NK-92 (cell line): ENCODE results near the gene CUL9.

Experiments
- DNase-seq: peaks from one replicate; lab custom pipeline; 2025; ENCODE audit not compliant: unreplicated experiment; lab: John Stamatoyannopoulos, UW

Gene CUL9

DNA sequence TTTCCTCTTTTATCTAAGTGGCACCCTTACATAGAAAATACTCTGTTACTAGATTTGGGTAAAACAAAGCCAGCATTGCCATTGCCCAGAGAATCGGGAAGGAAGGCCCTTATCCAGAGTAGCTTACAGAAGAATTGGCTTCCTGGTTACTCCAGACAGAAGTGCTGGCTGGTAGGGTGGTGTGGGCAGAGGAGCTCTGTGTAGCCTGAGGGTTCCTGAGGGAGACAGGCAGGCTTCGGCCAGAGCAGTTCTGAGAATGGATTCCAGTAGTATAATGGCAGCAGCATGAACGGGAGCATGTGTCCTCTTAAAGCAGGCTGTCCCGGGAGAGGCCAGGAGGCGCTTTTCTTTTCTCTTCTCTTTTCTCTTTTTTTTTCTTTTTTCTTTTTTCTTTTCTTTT is 11.9 kb downstream of the CUL9 start:
- no peak for DNase-seq

DNA sequence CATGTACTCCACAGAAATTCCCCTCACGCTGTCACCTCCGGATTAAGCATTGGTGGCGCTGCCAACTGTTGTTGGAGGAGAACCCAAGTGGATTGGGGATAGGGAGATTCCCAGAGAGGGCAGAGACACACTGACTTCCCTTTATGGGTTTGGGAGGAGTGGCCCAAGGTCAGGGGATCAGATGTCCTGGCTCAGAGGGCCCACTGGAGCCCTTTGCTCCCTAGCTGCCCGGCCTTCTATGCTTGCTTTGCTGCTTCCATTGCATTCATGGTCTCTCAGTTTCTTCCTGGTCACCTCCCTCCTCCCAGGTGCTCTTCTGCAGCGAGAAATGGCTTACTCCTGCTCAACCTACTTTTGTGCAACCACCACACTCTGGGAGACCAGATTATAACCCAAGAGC is 14.3 kb downstream of the CUL9 start:
- no peak for DNase-seq

DNA sequence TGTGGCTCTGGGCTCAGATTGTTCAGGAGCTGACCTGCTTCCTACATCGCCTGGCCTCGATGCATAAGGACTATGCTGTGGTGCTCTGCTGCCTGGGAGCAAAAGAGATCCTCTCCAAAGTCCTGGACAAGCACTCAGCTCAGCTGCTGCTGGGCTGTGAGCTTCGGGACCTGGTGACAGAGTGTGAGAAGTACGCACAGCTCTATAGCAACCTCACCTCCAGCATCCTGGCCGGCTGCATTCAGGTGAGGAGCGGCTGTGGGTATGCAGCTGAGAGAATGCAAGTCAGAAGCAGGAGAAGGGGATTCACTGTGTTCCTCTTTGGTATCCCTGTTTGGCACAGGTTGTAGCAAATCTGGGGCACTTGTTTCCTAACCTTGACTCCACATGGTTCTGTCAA is 17.9 kb downstream of the CUL9 start:
- DNase-seq: no peak

DNA sequence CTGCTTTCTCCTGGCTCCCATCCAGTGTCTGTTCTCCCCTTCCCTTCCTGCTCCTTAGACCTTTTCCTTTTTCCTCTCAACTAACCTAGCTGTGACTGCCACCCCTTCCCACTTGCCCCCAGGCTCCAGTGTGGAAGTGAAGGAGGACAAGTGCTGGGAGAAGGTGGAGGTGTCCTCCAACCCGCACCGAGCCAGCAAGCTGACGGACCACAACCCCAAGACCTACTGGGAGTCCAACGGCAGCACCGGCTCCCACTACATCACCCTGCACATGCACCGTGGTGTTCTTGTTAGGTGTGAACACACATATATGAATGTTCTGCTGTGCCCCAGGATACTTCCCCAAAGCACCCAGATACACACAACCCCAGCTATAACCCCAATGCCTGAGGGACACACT is 18.5 kb downstream of the CUL9 start:
- DNase-seq: no peak

DNA sequence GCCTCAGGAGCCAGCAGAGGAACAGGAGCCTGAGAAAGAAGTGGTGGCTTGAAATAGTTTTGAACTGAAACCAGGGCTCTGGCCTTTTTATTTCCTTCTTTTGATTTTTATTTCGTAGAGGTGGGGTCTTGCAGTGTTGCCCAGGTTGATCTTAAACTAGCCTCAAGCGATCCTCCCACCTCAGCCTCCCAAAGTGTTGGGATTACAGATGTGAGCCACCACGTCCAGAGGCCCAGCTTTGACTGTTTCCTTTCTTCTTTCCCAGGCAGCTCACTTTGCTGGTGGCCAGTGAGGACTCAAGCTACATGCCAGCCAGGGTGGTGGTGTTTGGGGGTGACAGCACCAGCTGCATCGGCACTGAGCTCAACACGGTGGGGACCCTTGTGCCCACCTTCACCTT is 20.5 kb downstream of the CUL9 start:
- DNase-seq: no peak

DNA sequence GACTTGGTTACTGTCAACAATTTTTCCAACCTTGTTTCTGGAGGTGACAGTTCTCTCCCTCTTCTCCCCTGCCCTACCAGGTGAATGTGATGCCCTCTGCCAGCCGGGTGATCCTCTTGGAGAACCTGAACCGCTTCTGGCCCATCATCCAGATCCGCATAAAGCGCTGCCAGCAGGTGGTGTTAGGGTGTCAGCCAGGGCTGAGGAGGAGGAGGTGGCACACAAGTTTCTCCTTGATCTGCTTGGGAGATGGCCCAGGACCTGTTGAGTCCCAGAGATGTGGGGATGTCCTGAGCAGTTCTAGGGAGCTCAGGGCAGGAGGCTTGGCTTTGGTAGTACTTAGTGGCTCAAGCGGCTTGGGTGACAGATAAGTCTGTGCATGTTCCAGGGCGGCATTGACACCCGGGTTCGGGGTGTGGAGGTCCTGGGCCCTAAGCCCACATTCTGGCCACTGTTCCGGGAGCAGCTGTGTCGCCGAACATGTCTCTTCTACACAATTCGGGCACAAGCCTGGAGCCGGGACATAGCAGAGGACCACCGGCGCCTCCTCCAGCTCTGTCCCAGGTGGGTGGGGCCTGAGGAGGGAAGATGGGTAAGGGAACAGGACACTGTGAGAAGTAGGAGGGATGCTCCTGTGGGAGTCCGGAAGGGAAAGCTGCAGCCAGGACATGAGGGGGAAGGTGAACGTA is 21.2 kb downstream of the CUL9 start:
- no peak for DNase-seq

DNA sequence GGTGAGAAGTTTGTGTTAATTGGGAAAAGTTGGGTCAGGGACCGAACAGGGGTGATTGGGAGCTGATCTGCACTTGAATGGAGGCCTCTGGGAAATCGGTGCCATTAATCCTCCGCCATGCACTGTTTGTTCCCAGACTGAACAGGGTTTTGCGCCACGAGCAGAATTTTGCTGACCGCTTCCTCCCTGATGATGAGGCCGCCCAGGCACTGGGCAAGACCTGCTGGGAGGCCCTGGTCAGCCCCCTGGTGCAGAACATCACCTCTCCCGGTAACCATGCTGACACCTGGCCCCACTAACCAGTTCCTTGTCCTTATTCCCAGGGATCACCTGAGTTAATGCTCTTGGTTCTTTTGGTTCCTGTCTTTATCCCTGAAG is 21.7 kb downstream of the CUL9 start:
- DNase-seq: no peak

DNA sequence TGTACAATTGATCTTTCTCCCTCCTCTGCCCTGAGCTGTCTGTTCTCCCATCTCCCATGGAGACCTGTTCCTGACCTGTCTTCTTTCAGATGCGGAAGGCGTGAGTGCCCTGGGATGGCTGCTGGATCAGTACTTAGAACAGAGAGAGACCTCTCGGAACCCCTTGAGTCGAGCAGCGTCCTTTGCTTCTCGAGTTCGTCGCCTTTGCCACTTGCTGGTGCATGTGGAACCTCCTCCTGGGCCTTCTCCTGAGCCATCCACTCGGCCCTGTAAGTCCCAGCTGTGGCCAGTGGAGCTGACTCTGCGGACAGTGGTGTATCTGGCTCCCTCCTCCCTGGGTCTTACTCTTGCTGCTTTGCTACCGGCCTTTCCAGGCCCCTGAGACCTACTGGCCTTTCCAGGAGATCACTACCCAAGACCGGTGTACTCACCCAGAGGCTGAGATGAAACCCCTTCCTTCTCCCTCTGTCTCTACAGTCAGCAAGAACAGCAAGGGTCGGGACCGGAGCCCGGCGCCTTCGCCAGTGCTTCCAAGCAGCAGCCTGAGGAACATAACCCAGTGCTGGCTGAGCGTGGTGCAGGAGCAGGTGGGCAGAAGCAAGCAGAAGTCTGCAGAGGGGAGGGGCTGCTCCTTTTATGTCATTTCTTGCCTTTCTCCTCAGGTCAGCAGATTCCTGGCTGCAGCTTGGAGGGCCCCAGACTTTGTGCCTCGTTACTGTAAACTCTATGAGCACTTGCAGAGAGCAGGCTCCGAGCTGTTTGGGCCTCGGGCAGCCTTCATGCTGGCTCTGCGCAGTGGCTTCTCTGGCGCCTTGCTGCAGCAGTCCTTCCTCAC is 22.5 kb downstream of the CUL9 start:
- DNase-seq: no peak

DNA sequence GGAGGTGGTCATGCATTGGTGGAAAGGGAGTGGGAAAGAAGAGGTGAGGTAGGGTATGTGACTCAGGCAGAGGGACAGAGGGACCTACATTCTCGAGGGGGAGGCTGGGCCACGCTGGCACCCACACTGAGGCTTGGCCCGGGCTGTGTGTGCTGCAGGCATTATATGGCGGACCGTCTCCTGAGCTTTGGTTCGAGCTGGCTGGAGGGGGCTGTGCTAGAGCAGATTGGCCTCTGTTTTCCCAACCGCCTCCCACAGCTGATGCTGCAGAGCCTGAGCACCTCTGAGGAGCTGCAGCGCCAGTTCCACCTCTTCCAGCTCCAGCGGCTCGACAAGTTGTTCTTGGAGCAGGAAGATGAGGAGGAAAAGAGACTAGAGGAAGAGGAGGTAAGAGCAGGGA is 23.9 kb downstream of the CUL9 start:
- no peak for DNase-seq

DNA sequence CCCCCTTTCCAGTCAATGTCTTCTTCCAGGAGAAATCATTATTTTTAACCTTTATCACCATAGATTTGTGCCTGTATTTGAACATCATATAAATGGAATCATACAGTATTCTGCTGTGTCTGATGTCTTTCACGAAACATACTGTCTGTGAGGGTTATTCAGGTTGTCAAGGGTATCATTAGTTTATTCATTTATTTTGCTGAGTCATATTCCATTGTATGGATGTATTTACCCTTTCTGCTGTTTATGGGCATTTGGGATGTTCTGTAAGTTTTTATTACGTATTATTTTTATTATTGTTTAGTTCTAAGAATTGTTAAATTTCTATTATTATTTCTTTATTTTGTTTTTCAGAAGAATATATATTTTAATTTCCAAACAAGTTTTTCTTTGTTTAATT is 25.3 kb downstream of the CUL9 start:
- DNase-seq: no peak

DNA sequence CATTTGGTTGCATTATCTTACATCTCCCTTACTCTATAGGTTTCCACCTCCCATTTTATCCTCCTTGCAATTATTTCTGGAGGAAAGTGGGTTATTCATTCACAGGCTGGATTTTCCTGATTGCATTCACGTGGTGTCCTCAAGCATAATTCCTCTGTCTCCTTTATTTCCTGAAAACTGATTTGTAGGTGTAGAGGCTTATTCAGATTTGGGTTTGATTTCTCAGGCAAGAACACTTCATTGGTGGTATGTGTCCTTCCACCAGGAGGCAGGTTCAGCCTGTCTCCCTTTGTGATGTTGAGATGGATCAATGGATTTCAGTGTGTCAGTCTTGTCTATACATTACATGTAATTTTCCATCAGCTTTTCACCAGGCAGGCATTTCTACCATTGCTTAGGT is 30.0 kb downstream of the CUL9 start:
- no peak for DNase-seq

DNA sequence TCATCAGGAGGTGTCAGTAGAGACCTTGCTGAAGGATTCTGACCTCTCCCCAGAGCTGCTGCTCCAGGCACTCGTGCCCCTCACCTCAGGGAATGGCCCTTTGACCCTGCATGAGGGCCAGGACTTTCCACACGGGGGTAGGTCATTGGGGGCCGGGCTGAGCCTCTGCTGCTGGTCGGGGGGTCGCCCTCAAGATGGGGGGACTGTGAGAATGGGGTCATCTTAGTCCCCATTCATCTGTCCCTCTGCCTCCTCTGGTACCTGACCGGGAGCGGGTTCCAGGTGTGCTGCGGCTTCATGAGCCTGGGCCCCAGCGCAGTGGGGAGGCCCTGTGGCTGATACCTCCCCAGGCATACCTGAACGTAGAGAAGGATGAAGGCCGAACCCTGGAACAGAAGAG is 31.4 kb downstream of the CUL9 start:
- DNase-seq: no peak

DNA sequence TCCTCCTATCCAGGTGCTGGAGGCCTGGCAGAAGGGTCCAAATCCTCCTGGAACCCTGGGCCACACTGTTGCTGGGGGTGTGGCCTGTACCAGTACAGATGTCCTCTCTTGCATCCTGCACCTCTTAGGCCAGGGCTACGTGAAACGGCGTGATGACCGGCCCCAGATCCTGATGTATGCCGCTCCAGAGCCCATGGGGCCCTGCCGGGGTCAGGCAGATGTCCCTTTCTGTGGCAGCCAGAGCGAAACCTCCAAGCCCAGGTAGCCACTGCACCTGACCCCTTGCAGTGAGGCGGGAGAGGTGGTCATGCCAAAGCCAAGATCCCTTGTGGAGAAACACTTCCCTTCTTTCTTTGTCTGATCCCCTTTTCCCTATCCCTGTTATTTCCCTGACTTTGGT is 33.1 kb downstream of the CUL9 start:
- DNase-seq: no peak

DNA sequence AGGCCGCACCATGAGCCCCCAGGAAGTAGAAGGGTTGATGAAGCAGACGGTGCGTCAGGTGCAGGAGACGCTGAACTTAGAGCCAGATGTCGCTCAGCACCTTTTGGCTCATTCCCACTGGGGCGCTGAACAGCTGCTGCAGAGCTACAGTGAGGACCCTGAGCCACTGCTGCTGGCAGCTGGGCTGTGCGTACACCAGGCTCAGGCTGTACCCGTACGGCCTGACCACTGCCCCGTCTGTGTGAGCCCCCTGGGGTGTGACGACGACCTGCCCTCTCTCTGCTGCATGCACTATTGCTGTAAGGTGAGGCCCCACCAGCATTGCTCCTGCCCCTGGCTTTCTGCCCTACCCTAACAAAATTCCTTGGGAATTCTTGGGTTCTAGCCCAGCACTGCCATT is 34.2 kb downstream of the CUL9 start:
- no peak for DNase-seq

DNA sequence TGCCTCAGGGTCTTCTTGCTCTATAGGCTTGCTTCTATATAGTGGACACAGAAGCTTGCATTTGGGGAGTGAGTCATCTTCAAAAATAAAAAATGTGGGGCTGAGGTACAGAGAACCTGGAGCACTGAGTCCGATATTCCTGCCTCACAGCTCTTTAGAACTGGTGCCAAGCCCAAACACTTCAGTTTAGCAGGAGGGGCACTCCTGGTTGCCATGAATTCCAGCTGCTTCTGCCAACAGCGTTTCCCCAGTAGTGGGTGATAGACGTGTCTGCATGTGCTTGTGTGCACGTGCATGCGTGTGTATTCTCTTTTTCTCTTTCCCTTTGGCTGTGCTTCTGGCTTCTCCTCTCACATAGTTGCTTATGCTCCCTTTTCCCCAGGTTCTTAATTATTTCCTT is 35.4 kb downstream of the CUL9 start:
- no peak for DNase-seq

DNA sequence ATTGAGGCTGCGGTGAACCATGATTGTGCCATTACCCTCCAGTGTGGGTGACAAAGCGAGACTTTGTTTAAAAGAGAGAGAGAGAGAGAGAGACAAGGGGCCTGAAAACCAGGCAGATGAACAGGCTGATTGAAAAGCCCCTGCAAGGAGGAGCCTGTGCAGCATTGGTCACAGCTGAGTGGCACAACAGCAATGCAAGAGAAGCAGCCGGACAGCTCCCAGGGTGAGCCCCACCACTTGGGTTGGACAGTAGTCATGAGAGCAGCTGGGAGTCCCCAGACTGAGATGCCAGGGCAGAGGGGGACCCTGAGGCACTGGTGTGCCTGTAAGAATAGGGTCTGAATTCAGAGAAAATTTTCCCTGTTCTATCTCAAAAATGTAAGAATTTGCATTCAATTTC is 37.1 kb downstream of the CUL9 start:
- DNase-seq: no peak

DNA sequence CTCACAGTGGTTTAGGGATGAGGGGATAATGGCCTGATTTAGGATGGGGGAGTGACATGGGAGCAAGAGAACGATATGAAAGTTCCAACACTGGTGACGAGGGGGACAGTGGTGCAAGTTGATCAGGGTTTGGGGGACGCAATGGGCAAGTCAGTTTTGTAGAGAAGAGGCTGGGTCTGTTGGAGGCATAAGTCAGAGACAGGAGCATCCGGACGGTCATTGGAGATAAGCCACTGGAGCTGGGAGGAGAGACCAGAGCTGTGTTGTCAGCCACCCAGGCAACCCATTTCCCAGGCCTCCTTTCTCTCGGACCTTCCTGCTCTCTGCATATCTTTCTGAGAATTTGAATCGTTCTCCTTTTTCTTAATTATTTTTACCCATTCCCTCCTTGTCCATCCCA is 37.8 kb downstream of the CUL9 start:
- no peak for DNase-seq

DNA sequence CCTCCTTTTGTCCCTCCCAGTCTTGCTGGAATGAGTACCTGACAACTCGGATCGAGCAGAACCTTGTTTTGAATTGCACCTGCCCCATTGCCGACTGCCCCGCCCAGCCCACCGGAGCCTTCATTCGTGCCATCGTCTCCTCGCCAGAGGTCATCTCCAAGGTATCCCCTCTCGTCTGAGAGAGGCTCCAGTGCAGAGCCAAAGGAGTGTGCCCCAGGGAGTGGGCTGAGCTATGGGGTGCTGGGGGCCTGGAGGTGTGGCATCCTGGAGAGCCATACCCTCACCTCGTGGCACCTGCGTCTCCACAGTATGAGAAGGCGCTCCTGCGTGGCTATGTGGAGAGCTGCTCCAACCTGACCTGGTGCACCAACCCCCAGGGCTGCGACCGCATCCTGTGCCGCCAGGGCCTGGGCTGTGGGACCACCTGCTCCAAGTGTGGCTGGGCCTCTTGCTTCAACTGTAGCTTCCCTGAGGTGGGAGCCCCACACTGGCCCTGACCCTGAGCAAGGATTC is 38.5 kb downstream of the CUL9 start:
- no peak for DNase-seq

DNA sequence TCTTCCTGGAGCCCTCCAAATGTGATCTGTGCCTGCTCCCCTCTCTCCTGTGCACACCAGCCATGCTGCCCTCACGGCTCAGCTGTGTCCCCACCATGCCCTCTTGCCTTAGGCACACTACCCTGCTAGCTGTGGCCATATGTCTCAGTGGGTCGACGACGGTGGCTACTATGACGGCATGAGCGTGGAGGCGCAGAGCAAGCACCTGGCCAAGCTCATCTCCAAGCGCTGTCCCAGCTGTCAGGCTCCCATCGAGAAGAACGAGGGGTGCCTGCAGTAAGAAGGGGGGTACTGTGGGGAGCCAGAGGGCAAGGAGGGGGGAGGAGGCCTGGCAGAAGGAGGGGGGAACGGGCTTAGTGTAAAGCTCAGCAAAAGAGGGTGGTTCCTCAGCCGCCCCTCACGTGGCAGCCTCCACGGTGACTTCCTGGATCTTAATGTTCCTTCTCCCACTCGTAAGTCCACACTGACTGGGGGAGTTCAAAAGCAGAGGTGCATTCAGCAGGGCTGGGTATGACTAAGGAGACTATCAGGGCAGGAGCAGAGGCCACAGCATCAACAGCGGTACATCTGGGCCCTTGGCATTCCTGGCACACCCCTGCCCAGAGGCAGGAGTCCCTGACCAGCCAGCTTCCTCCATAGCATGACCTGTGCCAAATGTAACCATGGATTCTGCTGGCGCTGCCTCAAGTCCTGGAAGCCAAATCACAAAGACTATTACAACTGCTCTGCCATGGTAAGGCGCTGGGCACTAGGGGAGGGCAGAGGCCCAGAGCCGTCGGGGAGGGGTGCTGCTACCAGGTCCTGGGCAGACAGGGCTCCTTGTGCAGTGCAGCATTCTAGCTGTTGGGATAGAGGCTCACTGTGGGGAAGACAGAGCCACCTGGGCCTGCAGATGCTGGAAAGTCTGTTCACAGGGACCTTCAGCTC is 39.3 kb downstream of the CUL9 start:
- DNase-seq: no peak

DNA sequence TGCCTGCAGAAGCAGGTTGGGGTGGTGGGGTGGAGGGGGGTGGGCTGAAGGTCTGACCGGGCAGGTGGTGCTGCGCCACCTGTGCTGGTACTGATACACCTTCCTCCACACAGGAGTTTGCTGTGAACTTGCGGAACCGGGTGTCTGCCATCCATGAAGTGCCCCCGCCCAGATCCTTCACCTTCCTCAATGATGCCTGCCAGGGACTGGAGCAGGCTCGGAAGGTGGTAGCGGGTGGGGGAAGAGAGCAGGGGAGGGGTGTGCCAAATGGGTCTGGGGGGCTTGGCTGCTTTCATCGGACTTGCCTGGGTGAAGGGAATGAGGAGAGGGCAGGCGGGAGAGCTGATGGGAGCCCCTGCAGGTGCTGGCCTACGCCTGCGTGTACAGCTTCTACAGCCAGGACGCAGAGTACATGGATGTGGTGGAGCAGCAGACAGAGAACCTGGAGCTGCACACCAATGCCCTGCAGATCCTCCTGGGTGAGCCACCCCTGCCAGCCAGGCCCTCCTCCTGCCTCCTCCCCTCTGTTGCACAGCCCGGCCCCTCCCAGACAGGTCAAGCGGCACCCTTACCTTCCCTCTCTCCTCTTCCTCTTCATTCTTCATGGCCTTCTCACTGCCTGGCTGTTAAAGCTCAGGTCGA is 40.5 kb downstream of the CUL9 start:
- no peak for DNase-seq

DNA sequence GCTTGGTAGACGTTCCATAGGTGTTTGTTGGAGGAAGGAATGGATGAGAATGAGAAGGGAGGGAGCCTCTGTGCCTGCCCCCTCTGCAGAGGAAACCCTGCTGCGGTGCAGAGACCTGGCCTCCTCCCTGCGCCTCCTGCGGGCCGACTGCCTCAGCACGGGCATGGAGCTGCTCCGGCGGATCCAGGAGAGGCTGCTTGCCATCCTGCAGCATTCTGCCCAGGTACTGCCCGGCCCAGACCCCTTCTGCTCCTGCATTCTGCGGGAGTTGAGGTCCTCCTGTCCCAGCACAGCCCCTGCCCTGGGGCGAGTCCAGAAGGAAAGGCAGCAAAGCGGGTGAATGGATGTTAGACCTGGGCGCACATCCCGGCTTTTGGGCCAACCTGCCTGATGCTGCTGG is 41.2 kb downstream of the CUL9 start:
- DNase-seq: no peak
